IMR-90 (cell line): ENCODE measurements around the gene MAGI1. TPM values are rescaled to one million over a fixed set of nuclear protein-coding genes. Genes with fewer than 3 reads are reported as not detected.

Experiments
- ATAC-seq: fragments of 200-7000 bp; cut with Tn5 transposase; 2 replicates; pipeline ENCODE4 v1.9.1; 2020; ENCODE audit warnings: low read depth, mild to moderate bottlenecking, moderate library complexity
- BruUV-seq: library from RNA; stranded (reverse); fragments of 400-500 nt; replicated peaks from 2 replicates; lab custom pipeline; 2021; lab: Mats Ljungman, UMichigan
- CTCF ChIA-PET: fragments of 300-600 bp; formaldehyde crosslinking; extraction: SDS; loops from one replicate; lab custom pipeline; 2021; ENCODE audit warnings: antibody characterized with exemption; lab: Yijun Ruan, JAX
- POLR2A ChIA-PET: fragments of 300-600 bp; sonication (Branson Sonifier 250); formaldehyde crosslinking; loops from one replicate; lab custom pipeline; 2022; ENCODE audit warnings: antibody characterized with exemption; ENCODE audit not compliant: unreplicated experiment; lab: Charles Lee
- DNase-seq: peaks from one replicate; pipeline ENCODE4 v3.0.0; 2013
- H2AFZ ChIP-seq: replicated peaks from 2 replicates; pipeline ENCODE3; 2013; ENCODE audit warnings: low read length, mild to moderate bottlenecking; ENCODE audit not compliant: poor library complexity
- H2AK5ac ChIP-seq: 2 replicates; pipeline ENCODE4 v1.6.1; 2013; ENCODE audit warnings: low read depth, low read length, inconsistent platforms
- H2AK9ac ChIP-seq: replicated peaks from 2 replicates; pipeline ENCODE3; 2013; ENCODE audit warnings: mild to moderate bottlenecking, low read depth, low read length, moderate library complexity; ENCODE audit not compliant: poor library complexity
- H2BK120ac ChIP-seq: 2 replicates; pipeline ENCODE4 v1.6.1; 2013; ENCODE audit warnings: low read depth, low read length, inconsistent platforms
- H2BK15ac ChIP-seq: 3 replicates; pipeline ENCODE4 v1.6.1; 2013; ENCODE audit warnings: low read depth, low read length, inconsistent platforms
- H2BK20ac ChIP-seq: 2 replicates; pipeline ENCODE4 v1.6.1; 2013; ENCODE audit warnings: low read depth, mild to moderate bottlenecking, inconsistent platforms, low read length, moderate library complexity
- H2BK5ac ChIP-seq: 2 replicates; pipeline ENCODE4 v1.6.1; 2013; ENCODE audit warnings: mild to moderate bottlenecking, low read depth, low read length, inconsistent platforms; ENCODE audit not compliant: poor library complexity, severe bottlenecking
- H3K14ac ChIP-seq: replicated peaks from 2 replicates; pipeline ENCODE4 v1.6.1; 2013; ENCODE audit warnings: low read depth, low read length, inconsistent platforms
- H3K18ac ChIP-seq: 2 replicates; pipeline ENCODE4 v1.6.1; 2013; ENCODE audit warnings: low read depth, low read length, control low read depth
- H3K23ac ChIP-seq: 2 replicates; pipeline ENCODE4 v1.6.1; 2013; ENCODE audit warnings: low read depth, low read length, inconsistent platforms
- H3K27ac ChIP-seq: 2 replicates; pipeline ENCODE4 v1.5.1; 2013; ENCODE audit warnings: mild to moderate bottlenecking, control low read depth, low read length; ENCODE audit not compliant: insufficient read depth
- H3K27me3 ChIP-seq: 2 replicates; pipeline ENCODE4 v1.6.1; 2013; ENCODE audit warnings: low read length; ENCODE audit not compliant: control insufficient read depth, insufficient read depth
- H3K36me3 ChIP-seq: 2 replicates; pipeline ENCODE4 v1.6.1; 2013; ENCODE audit warnings: low read length, mixed read lengths; ENCODE audit not compliant: control insufficient read depth, insufficient read depth
- H3K4ac ChIP-seq: 2 replicates; pipeline ENCODE4 v1.6.1; 2013; ENCODE audit warnings: low read depth, low read length, inconsistent platforms
- H3K4me1 ChIP-seq: 2 replicates; pipeline ENCODE4 v1.6.1; 2013; ENCODE audit warnings: low read length, mixed read lengths; ENCODE audit not compliant: control insufficient read depth, insufficient read depth
- H3K4me2 ChIP-seq: 2 replicates; pipeline ENCODE4 v1.6.1; 2013; ENCODE audit warnings: low read depth, mild to moderate bottlenecking, control low read depth, low read length, moderate library complexity
- H3K4me3 ChIP-seq: 2 replicates; pipeline ENCODE4 v1.5.1; 2013; ENCODE audit warnings: low read depth, mild to moderate bottlenecking, control low read depth, low read length, moderate library complexity; ENCODE audit not compliant: insufficient read depth
- H3K56ac ChIP-seq: 2 replicates; pipeline ENCODE4 v1.6.1; 2013; ENCODE audit warnings: low read length, inconsistent platforms; ENCODE audit not compliant: insufficient read depth; ENCODE audit errors: extremely low read depth
- H3K79me1 ChIP-seq, 2 experiments: 2 replicates each; pipeline ENCODE4 v1.6.1; 2013; ENCODE audit warnings: low read length in 2 of 2, inconsistent platforms in 1 of 2, low read depth in 1 of 2
- H3K9ac ChIP-seq: 2 replicates; pipeline ENCODE4 v1.6.1; 2013; ENCODE audit warnings: low read depth, low read length, control low read depth
- H3K9me1 ChIP-seq: 2 replicates; pipeline ENCODE4 v1.6.1; 2013; ENCODE audit warnings: low read length, inconsistent platforms; ENCODE audit not compliant: insufficient read depth
- H3K9me3 ChIP-seq: 2 replicates; pipeline ENCODE4 v1.6.1; 2013; ENCODE audit warnings: low read length; ENCODE audit not compliant: control insufficient read depth, insufficient read depth
- H4K20me1 ChIP-seq: 2 replicates; pipeline ENCODE4 v1.6.1; 2013; ENCODE audit warnings: low read length, inconsistent platforms; ENCODE audit not compliant: insufficient read depth
- H4K5ac ChIP-seq: 2 replicates; pipeline ENCODE4 v1.6.1; 2013; ENCODE audit warnings: mild to moderate bottlenecking, low read depth, low read length, control low read depth
- H4K8ac ChIP-seq, 2 experiments: 2 replicates each; pipeline ENCODE4 v1.6.1; 2013; ENCODE audit warnings: low read depth in 2 of 2, low read length in 2 of 2, control low read depth in 1 of 2, inconsistent platforms in 1 of 2
- H4K91ac ChIP-seq: 2 replicates; pipeline ENCODE4 v1.6.1; 2013; ENCODE audit warnings: low read depth, low read length, inconsistent platforms; ENCODE audit not compliant: insufficient read depth
- CEBPB ChIP-seq: IDR thresholded peaks from 2 replicates; pipeline ENCODE4 v1.6.1; 2012; ENCODE audit warnings: low read depth, low read length, improper control_type of control experiment
- CHD1 ChIP-seq: IDR thresholded peaks from 2 replicates; pipeline ENCODE4 v1.6.1; 2012; ENCODE audit warnings: low read depth, low read length, improper control_type of control experiment
- FOS ChIP-seq: fragments of 150-350 bp; IDR thresholded peaks from 2 replicates; pipeline ENCODE4 v1.6.1; 2016; ENCODE audit warnings: low read depth, low read length
- MAFK ChIP-seq: IDR thresholded peaks from 2 replicates; pipeline ENCODE4 v1.6.1; 2012; ENCODE audit warnings: low read depth, low read length, improper control_type of control experiment
- MAZ ChIP-seq: IDR thresholded peaks from 2 replicates; pipeline ENCODE4 v1.6.1; 2012; ENCODE audit warnings: low read depth, mild to moderate bottlenecking, low read length, improper control_type of control experiment, moderate library complexity, borderline replicate concordance
- MXI1 ChIP-seq: IDR thresholded peaks from 2 replicates; pipeline ENCODE4 v1.6.1; 2012; ENCODE audit warnings: low read depth, mild to moderate bottlenecking, low read length, moderate library complexity, borderline replicate concordance
- NFE2L2 ChIP-seq: fragments of 150-350 bp; IDR thresholded peaks from 2 replicates; pipeline ENCODE4 v1.6.1; 2016; ENCODE audit warnings: low read depth, mild to moderate bottlenecking, low read length
- POLR2A ChIP-seq: IDR thresholded peaks from 2 replicates; pipeline ENCODE4 v1.6.1; 2012; ENCODE audit warnings: mild to moderate bottlenecking, low read depth, low read length
- SMC3 ChIP-seq: fragments of 150-350 bp; IDR thresholded peaks from 2 replicates; pipeline ENCODE4 v1.6.1; 2016; ENCODE audit warnings: low read depth, mild to moderate bottlenecking, antibody characterized with exemption, low read length, moderate library complexity
- WGBS, 2 experiments: methylation state at CpG; one replicate each; pipeline versions ENCODE4 v1.1.5 to v1.1.7; 2013; ENCODE audit warnings: missing lambda C conversion rate in 2 of 2; ENCODE audit not compliant: insufficient read length in 1 of 2; ENCODE audit errors: extremely low coverage in 2 of 2; 5-methylcytosine and 5-hydroxymethylcytosine counted together
- dilution Hi-C: fragments of 300-500 bp; cut with HindIII; formaldehyde crosslinking; loops from one replicate; pipeline ENCODE4 v1.14.3; 2018; ENCODE audit warnings: low sequenced_read_pairs; ENCODE audit not compliant: unreplicated experiment
- in situ Hi-C: fragments of 300-500 bp; cut with MboI; formaldehyde crosslinking; loops from 3 replicates; pipeline ENCODE4 v1.14.3; 2019; ENCODE audit warnings: low sequenced_read_pairs, inconsistent platforms, mixed read lengths
- intact Hi-C: fragments of 100-400 bp; cut with micrococcal nuclease; formaldehyde crosslinking; loops from 2 replicates; pipeline ENCODE4 v1.10.0; 2022
- polyA plus RNA-seq, 3 experiments: library from polyadenylated mRNA; depleted of rRNA; stranded (reverse); fragments of >200 nt; gene quantifications; 2 replicates each; pipeline ENCODE4 v1.2.3, GENCODE V29; 2012; ENCODE audit warnings: low replicate concordance in 1 of 3
- total RNA-seq: library from RNA; depleted of rRNA; stranded (reverse); fragments of >200 nt; gene quantifications from 2 replicates; pipeline ENCODE4 v1.2.3, GENCODE V29; 2012
- TF ChIP-seq, protein P1 (sequence below): fragments of 150-350 bp; IDR thresholded peaks from 2 replicates; pipeline ENCODE4 v1.6.1; 2017; ENCODE audit warnings: mild to moderate bottlenecking, antibody characterized with exemption, low read length, low read depth
- TF ChIP-seq, protein P2 (sequence below): fragments of 150-350 bp; IDR thresholded peaks from 2 replicates; pipeline ENCODE4 v1.6.1; 2016; ENCODE audit warnings: low read depth, mild to moderate bottlenecking, low read length, moderate library complexity, borderline replicate concordance
- TF ChIP-seq, protein P3 (sequence below): conservative IDR thresholded peaks from 2 replicates; pipeline ENCODE4 v1.5.1; 2012; ENCODE audit warnings: mild to moderate bottlenecking, low read depth, low read length, improper control_type of control experiment

MAGI1 gene
- total and polyA plus RNA-seq, 2 of the 4 experiments (the other 2 are of a cell fraction), result 14.5 to 24.2 TPM

DNA sequence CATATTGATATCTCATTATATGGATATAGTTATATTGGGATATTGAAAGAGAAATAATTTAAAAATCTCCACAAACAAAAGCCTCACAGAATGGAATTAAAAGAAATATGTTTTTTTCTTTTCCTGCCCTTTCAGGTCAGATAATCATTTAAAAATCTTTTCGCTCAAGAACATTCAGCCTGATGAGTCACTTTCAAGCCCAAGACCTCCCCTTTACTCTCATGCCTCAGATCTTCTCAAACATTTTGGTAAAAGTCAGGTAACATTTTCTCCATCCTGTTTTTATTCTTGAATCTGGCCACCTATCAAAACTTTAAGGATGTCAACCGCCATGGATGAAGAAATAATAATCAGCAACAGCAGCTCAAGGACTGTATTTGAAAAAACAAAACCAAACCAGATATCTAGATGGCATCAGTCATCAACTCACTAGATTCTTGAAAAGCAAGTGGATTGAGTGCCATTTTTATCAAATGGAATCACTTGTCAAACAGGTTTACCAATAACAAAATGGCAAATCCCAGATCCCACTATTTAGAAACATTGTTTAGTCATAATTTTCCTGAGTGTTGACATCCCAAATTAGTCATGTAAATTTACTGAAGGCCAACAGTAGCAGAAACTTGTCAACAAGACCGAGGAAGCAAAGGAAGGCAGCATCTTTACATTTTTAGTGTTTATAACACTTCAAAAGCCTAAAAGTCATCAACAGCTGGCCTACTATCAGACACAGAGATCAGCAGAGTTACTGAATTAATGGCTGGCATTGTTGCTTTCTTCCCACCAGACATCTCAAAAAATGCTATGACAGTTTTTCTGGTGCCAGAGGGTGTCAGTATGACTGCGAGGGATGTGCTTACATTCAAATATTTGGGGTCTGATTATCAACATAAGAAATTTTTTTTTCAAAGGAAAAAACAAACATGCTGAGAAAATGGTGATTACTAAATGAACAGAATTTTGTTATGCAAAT lies 444.7 kb downstream of the MAGI1 start:
- H3K27ac ChIP-seq, result no peak overlapping the region
- no peak overlapping the region for H4K8ac ChIP-seq
- TF ChIP-seq, protein P1, sequence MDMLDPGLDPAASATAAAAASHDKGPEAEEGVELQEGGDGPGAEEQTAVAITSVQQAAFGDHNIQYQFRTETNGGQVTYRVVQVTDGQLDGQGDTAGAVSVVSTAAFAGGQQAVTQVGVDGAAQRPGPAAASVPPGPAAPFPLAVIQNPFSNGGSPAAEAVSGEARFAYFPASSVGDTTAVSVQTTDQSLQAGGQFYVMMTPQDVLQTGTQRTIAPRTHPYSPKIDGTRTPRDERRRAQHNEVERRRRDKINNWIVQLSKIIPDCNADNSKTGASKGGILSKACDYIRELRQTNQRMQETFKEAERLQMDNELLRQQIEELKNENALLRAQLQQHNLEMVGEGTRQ, result no peak
- TF ChIP-seq POLR2A, result no peak
- no peak for TF ChIP-seq CEBPB
- TF ChIP-seq SMC3, result no peak
- TF ChIP-seq, protein P2, sequence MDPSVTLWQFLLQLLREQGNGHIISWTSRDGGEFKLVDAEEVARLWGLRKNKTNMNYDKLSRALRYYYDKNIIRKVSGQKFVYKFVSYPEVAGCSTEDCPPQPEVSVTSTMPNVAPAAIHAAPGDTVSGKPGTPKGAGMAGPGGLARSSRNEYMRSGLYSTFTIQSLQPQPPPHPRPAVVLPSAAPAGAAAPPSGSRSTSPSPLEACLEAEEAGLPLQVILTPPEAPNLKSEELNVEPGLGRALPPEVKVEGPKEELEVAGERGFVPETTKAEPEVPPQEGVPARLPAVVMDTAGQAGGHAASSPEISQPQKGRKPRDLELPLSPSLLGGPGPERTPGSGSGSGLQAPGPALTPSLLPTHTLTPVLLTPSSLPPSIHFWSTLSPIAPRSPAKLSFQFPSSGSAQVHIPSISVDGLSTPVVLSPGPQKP, result no peak
- TF ChIP-seq FOS, result no peak
- TF ChIP-seq MAFK, result no peak
- TF ChIP-seq MAZ, result no peak
- TF ChIP-seq MXI1, result no peak
- TF ChIP-seq CHD1, result no peak
- TF ChIP-seq, protein P3, sequence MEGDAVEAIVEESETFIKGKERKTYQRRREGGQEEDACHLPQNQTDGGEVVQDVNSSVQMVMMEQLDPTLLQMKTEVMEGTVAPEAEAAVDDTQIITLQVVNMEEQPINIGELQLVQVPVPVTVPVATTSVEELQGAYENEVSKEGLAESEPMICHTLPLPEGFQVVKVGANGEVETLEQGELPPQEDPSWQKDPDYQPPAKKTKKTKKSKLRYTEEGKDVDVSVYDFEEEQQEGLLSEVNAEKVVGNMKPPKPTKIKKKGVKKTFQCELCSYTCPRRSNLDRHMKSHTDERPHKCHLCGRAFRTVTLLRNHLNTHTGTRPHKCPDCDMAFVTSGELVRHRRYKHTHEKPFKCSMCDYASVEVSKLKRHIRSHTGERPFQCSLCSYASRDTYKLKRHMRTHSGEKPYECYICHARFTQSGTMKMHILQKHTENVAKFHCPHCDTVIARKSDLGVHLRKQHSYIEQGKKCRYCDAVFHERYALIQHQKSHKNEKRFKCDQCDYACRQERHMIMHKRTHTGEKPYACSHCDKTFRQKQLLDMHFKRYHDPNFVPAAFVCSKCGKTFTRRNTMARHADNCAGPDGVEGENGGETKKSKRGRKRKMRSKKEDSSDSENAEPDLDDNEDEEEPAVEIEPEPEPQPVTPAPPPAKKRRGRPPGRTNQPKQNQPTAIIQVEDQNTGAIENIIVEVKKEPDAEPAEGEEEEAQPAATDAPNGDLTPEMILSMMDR, result no peak
- TF ChIP-seq NFE2L2, result no peak
- no peaks in the 10 kb centered on the region for H3K27me3 ChIP-seq
- no peak overlapping the region for H3K4me3 ChIP-seq
- CTCF ChIA-PET, result no interaction called here
- dilution Hi-C loops, result no loop called here
- no peak overlapping the region for H2BK15ac ChIP-seq
- no peak overlapping the region for H4K5ac ChIP-seq
- H3K18ac ChIP-seq, result no peak overlapping the region
- peaks cover 6% of the 10 kb centered on the region; the same call in 1 of the 2 replicates for H3K4me1 ChIP-seq
- H3K36me3 ChIP-seq, result no peaks in the 10 kb centered on the region
- no peak for DNase-seq
- no peaks in the 10 kb centered on the region for H3K9me3 ChIP-seq
- H3K14ac ChIP-seq, result no peak overlapping the region
- H2BK120ac ChIP-seq, result no peak overlapping the region
- H4K91ac ChIP-seq, result no peak overlapping the region
- BruUV-seq, result no TSS peak
- in situ Hi-C loops, result no loop called here
- intact Hi-C loops, result no loop called here
- H2BK5ac ChIP-seq, result no peak overlapping the region
- no CpG with 5 or more reads among the region's 4 CpGs for WGBS, 2 experiments
- H3K9ac ChIP-seq, result no peak overlapping the region
- H3K23ac ChIP-seq, result no peak overlapping the region
- H3K79me1 ChIP-seq, result peaks cover 31 to 45% of the 10 kb centered on the region in 2 experiments
- H2AK9ac ChIP-seq, result no peak overlapping the region
- no peak for ATAC-seq
- no peaks in the 10 kb centered on the region; the same call in 1 of the 2 replicates for H3K9me1 ChIP-seq
- H3K4ac ChIP-seq, result no peak overlapping the region
- no peak overlapping the region for H2BK20ac ChIP-seq
- no peaks in the 10 kb centered on the region for H4K20me1 ChIP-seq
- no peak overlapping the region for H2AFZ ChIP-seq
- no peak overlapping the region for H3K4me2 ChIP-seq
- no peak overlapping the region for H3K56ac ChIP-seq
- POLR2A ChIA-PET, result interaction anchor here (0.6 kb wide), 2 partner anchors 195 to 522 kb away, joined by 5 to 6 read pairs; no protein-coding TSS in a partner anchor
- H2AK5ac ChIP-seq, result no peak overlapping the region
